ENCODE results near the gene RAVER2.

DNA sequence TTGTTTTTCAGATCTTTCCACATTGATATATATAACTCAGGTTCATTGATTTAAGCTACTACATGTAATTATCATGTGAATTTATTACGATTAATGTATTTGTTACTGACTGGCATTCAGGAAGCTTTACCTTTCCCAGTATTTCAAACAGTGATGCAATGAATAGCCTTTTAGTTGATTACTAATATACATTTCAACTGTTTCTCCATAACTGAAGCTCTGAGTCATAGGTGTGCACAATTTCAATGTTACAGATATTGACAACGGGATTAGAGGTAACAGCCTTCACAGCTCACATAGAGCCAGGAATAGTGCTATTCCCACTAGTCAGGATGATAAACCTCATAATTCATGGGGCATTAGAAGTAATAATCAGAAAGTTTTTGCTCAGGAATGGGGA, 25.1 kb downstream of the RAVER2 start:
- TF ChIP-seq POLR2A (IDR thresholded peaks at IDR 0.05; ENCODE audit: low read length) (no peak), MYC (IDR thresholded peaks at IDR 0.05; ENCODE audit: borderline replicate concordance, low read length) (no peak), ZSCAN20 (CRISPR knock-in tag; IDR thresholded peaks at IDR 0.05) (no peak), RAD21 (conservative IDR thresholded peaks at IDR 0.05 in 1 of 2, IDR thresholded peaks at IDR 0.05 in 1 of 2) (no peak)
- TF ChIP-seq, protein P1, sequence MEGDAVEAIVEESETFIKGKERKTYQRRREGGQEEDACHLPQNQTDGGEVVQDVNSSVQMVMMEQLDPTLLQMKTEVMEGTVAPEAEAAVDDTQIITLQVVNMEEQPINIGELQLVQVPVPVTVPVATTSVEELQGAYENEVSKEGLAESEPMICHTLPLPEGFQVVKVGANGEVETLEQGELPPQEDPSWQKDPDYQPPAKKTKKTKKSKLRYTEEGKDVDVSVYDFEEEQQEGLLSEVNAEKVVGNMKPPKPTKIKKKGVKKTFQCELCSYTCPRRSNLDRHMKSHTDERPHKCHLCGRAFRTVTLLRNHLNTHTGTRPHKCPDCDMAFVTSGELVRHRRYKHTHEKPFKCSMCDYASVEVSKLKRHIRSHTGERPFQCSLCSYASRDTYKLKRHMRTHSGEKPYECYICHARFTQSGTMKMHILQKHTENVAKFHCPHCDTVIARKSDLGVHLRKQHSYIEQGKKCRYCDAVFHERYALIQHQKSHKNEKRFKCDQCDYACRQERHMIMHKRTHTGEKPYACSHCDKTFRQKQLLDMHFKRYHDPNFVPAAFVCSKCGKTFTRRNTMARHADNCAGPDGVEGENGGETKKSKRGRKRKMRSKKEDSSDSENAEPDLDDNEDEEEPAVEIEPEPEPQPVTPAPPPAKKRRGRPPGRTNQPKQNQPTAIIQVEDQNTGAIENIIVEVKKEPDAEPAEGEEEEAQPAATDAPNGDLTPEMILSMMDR (IDR thresholded peaks at IDR 0.05), result no peak
- TF ChIP-seq, protein P2, sequence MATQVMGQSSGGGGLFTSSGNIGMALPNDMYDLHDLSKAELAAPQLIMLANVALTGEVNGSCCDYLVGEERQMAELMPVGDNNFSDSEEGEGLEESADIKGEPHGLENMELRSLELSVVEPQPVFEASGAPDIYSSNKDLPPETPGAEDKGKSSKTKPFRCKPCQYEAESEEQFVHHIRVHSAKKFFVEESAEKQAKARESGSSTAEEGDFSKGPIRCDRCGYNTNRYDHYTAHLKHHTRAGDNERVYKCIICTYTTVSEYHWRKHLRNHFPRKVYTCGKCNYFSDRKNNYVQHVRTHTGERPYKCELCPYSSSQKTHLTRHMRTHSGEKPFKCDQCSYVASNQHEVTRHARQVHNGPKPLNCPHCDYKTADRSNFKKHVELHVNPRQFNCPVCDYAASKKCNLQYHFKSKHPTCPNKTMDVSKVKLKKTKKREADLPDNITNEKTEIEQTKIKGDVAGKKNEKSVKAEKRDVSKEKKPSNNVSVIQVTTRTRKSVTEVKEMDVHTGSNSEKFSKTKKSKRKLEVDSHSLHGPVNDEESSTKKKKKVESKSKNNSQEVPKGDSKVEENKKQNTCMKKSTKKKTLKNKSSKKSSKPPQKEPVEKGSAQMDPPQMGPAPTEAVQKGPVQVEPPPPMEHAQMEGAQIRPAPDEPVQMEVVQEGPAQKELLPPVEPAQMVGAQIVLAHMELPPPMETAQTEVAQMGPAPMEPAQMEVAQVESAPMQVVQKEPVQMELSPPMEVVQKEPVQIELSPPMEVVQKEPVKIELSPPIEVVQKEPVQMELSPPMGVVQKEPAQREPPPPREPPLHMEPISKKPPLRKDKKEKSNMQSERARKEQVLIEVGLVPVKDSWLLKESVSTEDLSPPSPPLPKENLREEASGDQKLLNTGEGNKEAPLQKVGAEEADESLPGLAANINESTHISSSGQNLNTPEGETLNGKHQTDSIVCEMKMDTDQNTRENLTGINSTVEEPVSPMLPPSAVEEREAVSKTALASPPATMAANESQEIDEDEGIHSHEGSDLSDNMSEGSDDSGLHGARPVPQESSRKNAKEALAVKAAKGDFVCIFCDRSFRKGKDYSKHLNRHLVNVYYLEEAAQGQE (IDR thresholded peaks at IDR 0.05), result no peak

Data from A549 (cell line).